T-helper 2 cell (primary cell): ENCODE data around the gene PHACTR2.

Experiments
- DNase-seq, 5 experiments: peaks; one replicate each; pipeline versions ENCODE4 v3.0.0 to v3.0.0-alpha.2; 2012 to 2022

PHACTR2 gene

DNA sequence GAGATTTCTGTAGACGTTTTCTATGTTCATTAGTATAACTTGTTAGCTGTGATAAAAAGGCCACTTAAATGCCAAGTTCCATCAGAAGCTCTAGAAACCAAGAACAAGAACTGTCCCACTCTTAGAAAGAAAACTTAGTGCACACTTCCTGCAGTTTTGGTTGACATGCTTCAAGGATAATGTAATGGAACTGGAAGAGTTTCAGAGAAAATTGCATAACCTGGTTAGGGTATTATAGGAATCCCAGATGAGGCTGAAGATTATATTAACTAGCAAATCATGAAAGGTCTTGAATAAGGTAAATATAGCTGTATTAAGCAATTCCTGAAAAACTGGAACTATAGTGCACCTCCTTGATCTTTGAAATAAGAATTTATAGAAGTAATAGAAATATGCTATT, 1.8 kb upstream of the PHACTR2 start:
- DNase-seq = no peak

DNA sequence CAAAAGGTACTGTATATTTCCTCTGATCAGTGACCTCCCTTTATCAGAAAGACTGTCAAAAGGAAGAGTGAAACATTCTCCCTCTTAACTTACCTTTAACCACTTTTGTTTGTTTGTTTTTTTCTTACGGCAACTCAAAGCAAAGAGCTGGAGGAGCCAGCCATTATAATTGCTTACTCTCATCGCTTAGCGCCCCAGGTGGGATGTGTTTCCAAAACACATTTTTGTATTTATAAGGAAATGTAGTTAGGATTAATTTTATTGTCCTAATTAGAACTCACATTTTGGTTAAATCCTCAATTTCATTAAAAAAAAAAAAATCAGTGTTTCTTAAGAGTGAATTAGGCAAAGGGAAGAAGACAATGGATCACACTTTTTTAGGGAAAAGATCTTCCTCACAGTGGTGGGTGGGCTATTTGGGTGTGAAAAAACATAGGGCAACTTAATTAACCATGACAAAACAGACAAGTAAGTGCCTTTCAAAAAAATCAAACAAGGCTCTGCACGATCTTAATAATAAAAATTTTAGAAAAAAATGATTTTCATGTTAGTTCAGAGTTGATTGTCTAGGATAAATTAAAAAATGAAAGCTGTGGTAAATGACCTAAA, 1.2 kb upstream of the PHACTR2 start:
- DNase-seq = no peak

DNA sequence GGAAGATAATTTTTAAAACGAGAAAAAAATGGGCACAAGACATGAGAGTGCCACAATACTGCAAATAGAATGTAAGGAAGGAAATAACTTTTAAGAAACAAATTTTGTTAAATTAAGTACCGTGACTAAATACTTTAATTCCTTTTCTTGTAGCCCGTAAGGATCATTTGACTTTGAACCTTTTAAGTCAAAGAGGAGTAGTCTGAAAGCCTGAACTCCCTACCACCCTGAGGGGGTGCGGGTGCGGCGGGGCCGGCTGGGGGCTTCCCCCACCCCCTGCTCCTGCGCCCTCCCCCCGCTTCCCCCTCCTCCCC, 231 bp upstream of the PHACTR2 start:
- DNase-seq = no peak

DNA sequence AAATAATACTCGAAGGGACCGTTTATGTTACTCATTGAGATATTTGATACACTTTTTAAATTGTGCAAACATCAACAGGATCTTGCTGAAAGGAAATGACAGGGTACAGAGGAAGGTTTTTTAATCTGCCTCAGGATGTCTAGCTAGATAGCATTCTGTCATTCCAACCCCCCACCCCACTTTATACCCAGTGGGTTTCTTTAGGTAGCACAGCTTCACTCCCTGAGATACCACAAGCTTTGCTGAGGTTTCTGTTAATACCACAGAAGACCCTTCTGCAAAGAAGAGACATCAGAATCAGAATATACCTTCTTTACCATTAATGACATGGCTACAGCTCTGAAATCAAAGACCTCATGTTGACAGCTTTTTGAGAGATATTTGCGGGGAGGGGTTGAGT, 1.3 kb downstream of the PHACTR2 start:
- peak in 1 of 5 experiments; percentile 6 for DNase-seq

DNA sequence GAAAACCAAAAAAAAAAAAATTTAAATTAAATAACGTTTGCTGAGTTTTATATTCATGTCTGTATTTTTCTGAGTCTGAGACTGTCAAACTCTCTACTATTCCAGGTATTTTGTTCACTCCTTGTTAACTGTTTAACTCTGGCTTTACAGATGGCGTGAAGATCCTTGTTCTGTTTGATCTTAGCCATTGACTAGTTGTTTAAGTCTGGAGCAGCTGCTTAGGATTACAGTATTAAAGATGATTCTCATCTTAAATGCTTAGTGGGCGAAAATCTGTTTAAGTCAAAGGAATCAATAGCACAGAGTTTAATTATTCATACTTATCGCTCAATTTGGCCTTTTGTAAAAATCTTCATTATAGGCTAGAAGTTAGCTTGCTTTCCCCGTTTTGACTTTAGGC, 2.4 kb downstream of the PHACTR2 start:
- DNase-seq = no peak

DNA sequence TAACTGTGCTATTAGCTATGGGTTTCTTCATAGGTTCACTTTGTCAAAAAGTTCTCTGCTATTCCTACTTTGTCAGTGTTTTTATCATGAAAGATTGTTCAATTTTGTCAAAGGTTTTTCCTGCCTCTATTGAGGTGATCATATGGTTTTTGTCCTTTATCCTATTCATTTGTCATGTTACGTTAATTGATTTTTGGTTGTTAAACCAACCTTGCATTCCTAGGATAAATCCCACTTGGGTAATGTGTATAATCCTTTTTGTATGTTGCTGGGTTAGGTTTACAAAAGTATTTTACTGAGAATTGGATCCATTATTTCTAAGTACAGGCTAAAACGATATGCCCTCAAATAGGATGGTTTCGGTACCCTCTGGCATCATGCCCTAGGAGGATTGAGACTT, 5.0 kb downstream of the PHACTR2 start:
- no peak for DNase-seq

DNA sequence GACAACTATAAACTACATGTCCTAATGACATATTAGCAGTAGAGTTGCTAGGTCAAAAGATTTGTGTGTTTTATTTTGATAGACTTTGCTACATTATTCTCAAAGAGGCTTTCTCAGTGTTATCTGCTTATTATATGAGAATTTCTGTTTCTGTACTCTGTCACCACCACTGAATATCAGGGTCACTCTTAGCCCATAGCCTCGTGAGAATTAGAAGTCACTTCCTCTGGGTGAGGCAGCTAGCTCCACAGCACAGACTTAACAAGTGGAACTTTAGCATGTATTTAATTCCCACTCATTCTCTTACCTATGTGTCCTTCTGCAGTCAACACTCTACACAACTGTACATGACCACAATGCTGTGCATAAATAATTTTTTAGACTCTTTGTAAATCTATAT, 6.7 kb downstream of the PHACTR2 start:
- DNase-seq = no peak

DNA sequence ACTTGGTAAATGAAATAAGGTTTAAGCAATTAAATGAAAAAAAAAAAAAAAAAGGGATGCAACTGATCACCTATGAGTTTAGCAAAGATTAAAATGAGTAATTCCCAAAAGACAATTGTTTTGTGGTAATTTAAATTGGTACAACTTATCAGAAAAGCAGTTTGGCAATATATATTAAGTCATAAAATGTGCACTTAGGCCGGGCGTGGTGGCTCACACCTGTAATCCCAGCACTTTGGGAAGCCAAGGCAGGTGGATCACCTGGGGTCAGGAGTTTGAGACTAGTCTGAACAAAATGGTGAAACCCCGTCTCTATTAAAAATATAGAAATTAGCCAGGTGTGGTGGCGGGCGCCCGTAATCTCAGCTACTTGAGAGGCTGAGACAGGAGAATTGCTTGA, 7.9 kb downstream of the PHACTR2 start:
- DNase-seq = no peak

DNA sequence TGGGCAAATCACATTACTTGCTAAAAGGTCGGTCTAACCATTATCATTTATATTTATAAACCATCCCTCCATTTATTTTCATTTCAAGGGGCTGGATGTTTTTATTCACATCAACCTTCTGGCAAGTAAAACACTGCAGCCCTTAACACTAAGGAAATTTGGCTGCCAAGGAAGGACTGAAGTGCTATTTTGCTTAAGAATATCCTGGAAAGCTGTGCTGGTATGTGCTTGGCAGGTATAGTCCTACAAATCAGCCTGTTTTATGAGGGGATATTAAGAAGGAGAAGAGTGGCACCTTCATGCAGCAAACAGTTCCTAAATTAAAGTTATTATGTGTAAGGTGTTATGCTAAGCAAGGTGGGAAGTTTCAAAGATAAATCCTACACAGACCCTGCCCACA, 9.8 kb downstream of the PHACTR2 start:
- no peak for DNase-seq

DNA sequence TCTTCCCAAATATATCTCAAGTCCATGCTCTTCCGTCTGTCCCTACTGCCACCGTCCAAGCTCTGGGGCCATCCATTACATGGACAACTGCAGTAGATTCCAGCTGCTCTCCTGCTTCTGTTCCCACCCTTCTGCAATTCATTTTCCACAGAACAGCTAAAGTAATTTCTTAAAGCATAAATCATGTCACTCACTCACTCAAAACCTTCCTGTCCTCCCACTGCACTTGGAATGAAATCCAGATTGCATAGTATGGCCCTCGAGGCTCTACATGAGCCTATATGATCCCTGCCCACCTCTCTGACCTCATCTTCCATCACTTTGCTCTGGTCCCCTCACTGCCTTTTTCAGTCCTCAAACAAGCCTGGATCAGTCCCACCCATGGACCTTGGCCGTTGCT, 10.9 kb downstream of the PHACTR2 start:
- no peak for DNase-seq

DNA sequence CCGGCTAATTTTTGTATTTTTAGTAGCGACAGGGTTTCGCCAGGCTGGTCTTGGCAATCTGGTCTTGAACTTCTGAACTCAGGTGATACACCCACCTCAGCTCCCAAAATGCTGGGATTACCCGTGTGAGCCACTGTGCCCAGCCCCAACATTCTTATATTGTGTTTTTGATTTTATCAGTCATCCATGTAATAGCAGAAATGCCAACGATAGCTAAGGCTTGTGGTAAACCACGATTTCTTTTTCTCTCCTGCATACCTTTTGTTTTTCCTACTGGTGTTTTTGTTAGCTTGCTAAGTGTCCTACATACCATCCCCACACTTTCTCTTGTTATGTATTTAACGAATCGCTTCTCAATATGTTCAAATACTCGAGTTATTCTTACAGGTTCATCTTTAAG, 12.1 kb downstream of the PHACTR2 start:
- DNase-seq = no peak

DNA sequence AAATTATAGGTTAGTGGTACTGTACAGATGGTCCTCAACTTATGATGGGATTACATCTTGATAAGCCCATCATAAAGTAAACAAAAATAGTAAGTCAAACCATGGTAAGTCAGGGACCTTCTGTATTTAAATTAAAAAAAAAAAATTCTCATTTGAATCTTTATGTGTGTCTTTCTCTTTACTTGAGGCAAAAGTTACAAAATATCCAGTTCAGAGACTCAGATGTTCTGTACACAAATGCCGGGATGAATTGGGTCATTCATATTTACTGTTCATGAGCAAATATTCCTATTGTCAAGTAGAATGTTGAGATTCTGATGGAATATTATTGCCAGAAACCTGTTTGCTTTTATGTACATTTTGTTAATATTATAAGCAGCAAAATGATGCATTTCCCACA, 13.4 kb downstream of the PHACTR2 start:
- DNase-seq = no peak

DNA sequence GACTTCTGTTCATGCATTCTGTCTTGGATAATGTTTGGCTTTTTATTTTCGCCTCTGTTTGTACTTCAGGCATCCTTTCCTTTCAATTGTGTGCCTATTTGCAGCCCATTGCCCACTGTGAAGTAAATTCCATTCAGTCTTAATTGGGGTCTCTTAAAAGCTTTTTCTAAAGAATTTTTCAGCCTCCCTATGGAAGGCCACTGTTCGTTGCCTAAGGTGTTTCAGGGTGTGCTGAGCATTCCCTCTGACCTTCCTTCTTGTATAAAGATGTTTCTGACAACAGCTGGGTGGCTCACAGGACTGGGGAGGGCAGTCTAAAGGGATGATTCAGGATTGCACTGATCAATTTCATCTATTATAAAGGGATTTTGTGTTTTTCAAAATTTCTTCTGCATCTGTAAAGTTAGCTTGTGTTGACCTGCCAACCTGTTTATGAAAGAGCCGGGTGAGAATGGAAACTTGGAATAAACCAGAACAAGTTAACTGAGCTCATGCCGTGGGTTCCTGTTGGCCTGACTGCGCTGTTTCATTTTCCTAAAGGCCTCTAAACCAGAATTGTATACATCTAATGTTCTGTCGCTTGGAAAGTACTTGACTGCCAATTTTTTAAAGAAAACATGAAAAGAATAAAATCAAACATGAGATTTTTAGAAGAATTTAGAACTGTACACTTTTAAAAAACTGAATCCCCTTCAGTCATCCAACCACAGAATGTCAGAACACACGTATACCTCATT, 14.3 kb downstream of the PHACTR2 start:
- no peak for DNase-seq

DNA sequence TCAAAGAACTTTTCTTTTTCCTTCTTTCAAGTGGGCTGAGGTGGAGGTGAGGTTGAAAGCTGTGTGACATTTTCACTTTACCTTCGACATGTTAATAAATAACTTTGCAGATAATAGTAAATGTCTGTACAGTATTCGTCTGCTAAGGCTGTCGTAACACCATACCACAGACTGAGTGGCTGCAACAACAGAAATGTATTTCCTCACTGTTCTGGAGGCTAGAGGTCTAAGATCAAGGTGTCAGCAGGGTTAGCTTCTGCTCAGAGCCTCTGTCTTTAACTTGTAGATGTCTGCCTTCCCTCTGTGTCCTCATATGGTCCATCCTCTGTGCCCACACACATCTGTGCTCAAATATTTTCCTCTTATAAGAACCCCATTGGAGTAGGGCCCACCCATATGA, 14.9 kb downstream of the PHACTR2 start:
- DNase-seq = no peak

DNA sequence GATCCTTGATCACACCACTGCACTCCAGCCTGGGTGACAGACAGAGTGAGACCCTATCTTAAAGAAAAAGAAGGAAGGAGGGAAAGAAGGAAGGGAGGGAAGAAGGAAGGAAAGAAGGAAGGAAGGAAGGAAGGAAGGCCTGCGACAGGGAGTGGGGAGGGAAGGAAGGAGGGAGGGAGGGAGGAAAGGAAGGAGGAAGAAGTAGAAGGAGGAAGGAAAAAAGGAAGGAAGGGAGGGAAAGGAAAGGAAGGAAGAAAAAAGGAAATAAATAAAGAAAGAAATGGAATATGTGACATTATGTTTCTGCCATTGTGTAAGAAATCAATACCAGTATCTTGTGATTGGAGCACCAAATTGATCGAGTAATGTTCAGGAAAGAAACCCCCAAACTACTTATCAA, 16.2 kb downstream of the PHACTR2 start:
- no peak for DNase-seq

DNA sequence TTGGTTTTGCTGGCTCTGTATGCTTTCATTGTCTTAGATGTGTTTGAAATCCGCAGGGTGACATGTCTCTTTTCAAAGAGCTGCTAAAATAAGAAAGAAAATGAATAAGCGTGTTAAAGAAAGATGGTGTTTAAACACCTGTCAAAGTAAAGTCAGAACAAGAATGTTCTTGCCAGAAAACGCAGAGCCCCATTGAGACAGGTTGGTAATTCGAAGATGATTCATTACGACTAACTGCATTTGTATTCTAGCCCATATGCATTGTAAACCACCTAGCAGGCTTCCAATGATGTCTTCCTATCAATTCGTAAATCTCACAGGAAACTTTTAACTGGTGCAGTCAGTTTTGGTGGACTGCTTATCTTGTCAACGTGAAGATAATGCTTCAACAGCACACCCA, 16.8 kb downstream of the PHACTR2 start:
- peak in 1 of 5 experiments; percentile 16 for DNase-seq

DNA sequence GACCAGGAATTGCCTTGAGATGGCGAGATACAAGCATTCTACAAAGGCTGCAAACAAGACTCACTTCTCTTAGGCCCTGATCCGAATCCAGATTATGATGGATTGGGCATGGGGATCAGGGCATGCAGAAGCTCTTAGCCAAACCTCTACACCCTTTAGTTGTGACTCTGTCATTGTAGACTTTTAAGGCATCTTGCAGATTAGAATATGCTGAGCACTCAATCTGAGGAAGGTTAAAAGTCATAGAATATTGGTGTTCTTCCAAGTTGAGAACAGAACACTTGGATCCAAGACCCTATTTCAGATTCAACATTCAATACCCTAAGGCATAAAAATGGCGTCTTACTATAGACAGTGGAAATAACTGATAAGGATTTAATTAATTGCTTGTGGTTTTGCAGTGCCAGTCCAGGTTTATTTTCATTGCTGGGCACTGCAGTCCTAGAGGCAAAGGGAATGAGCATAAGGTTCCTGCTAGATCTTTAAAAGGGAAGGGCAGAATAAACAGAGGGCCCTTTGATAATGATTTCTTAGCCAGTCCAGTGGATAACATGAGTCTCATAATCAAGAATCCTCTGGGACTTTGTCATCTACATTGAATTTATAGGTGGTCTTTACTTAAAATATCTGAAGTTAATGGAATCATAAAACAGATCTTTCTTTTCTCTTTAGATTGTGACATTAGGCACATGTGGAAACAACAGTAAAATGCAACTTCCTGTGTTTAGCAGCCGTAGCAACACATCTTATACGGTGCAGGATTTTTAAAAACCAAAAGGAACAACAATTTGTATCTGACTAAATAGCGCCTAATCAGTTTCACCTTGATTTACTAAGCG, 17.6 kb downstream of the PHACTR2 start:
- no peak for DNase-seq

DNA sequence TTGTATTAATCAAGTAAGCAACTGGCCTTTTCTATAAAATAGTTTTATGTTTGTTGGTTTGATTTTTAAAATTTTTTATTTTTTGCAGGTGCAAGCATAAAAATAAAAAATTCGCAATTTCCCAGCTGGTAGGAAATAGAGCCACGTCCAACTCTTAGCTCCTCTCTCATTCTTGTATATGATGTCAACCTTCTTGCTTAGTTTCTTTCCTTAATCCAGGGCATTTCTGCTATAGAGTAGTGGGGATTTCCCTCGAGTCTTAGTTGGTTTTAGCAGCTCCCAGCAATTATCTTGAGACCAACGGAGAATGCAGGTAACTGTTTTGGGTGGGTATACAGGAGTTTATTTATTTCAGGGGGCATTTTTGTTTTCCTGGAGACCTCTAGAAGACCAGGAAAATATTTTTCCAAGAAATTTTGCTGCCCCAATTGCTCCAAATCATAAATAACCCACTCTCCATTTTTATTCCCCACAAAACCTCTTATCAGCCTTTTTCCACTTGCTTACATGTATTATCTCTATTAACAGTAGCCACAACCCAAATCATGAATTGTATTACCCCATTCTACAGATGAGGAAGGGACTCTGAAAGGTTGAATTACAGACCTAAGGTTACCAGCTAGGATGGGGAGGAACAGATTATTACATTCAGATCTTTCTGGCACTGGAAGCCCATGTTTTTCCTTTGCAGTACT, 18.4 kb downstream of the PHACTR2 start:
- DNase-seq = no peak

DNA sequence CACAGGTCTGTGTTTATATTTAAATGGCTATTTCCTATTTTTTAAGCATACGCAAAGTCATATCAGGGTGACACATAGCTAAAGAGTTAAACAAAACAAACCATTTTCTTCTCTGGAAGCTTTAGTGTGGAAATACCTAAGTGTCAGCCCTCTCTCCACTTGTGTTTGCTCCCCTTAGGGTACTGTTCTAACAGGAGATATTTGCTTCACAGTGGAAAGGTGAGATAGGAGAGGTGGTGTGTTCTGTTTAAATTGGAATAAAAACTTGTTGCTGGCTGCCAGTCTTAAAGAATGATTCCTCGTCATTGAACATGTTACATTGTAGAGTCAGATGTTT, 18.9 kb downstream of the PHACTR2 start:
- no peak for DNase-seq

DNA sequence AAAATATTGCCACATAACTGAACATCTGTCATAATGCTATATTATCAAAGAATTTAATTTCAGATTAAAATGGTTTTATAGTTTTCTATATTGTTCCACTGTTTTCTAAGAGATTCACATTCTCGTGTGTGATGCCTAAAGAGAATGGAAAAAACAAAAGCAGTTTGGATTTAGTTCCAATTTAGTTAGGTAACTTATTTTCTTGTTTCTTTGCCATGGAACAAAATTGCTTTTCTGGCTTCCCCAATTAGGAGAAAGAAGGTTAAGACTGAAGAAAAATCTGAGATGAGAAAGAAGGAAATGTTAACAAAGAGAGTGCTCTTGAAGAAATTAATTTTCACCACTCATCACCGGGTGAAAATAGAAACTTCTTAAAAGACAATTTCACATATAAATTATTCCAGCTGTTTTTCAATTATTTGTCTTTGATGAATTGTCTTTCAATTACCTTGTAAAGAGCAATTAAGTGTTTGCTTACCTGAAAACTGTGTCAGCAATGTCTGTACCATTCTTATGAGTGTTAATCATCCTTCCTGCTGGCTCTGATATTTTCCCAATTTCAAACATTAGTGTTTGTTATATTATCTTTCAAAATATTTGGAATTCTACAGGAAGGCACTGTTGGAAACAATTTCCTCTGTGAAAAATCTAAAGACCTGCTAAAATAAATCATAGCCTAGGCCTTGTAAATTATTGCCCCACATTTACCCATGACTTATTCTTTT, 19.5 kb downstream of the PHACTR2 start:
- no peak for DNase-seq

DNA sequence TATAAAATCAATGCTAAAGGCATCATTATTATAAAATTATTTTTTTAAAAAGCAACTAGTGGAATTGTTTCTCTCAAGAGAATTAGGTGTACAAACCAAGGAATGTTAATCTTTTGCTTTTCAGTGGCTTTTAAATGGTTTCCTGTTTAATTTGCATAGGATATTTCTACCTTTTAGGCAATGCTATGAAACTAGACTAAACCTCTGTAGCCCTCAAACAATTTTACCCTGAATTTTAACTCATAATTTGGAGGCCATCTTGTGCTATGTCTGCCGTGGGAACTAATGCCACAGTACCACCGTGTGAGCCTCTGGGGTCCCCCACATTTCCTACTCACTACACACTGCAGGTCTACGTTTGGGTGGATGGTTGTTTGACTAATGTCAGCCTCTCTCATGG, 20.6 kb downstream of the PHACTR2 start:
- no peak for DNase-seq

DNA sequence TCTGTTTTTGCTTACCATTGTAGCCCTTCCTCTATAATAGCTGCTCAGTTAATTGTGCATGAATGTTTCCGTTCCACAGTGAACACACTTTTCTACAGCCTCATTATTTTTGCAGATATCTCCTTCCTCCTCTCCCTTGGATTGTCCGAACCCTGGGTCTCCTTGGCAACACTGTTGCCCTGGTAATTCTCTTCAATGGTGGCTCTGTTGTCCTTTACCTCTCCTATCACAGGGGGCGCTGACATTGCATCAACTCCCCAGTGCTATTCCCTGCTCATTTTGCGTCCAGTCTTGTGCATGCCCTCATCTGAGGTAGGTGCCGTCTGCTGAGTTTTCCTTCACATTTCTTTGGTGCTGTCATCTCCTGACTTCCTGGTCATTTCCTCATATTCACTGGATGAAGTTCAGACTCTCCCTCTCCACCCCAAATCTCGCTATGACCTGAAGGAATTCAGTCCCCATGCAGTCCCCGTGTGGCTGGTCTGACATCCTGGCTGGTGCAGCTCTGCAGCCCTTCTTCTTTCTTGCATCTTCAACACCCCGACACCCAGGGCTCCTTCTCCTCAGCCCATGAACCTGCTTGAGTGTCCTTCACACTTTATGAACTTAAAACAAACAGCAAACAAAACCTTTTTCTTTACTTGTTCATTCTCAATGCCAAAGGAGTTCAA, 21.1 kb downstream of the PHACTR2 start:
- no peak for DNase-seq
